GM19395 (cell line): ENCODE data around the gene NKIRAS2.

Experiments
- ATAC-seq: cut with Tn5 transposase; IDR thresholded peaks from one replicate; pipeline ENCODE4 v1.9.1; 2021; ENCODE audit warnings: mild to moderate bottlenecking, moderate library complexity; ENCODE audit not compliant: unreplicated experiment

Gene NKIRAS2

GRCh38 chr17:42025936-42026335 is 6.0 kb downstream of the NKIRAS2 start:
- ATAC-seq, result no peak

- no peak for ATAC-seq
These were observed 7.1 kb downstream of the NKIRAS2 start for GRCh38 chr17:42026857-42027589.

DNA sequence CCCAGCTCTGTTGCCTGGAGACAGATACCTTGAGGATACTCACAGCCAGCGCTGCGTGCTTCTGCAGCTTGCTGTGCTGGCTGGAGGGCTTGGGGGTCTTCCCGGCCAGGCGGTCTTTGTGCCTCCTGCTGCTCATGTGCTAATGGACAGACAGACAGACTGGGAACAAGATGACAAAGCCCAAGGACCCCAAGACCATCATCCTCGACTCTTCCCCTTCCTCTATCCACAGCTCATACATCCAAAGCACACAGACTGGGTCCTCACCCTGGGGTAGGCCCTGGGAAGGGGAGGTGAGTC is 7.7 kb downstream of the NKIRAS2 start:
- ATAC-seq, result no peak

- ATAC-seq, result no peak
These were observed 8.3 kb downstream of the NKIRAS2 start for GRCh38 chr17:42027961-42028790.

DNA sequence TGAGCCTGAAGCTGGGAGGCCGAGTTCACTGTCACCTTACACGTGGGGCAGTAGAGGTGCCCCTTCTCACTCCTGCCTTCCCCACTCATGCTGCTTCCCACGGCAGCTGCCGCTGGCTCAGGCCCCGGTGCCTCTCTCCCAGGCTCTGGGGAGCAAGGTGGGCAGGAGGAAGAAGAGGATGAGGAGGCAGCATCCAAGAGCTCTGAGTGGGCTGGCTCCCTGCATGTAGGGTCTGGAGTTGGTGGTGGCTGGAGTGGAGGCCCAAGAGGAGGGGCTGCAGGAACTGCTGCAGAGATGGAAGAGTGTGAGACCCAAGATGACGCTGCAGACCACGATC is 8.9 kb downstream of the NKIRAS2 start:
- no peak for ATAC-seq

DNA sequence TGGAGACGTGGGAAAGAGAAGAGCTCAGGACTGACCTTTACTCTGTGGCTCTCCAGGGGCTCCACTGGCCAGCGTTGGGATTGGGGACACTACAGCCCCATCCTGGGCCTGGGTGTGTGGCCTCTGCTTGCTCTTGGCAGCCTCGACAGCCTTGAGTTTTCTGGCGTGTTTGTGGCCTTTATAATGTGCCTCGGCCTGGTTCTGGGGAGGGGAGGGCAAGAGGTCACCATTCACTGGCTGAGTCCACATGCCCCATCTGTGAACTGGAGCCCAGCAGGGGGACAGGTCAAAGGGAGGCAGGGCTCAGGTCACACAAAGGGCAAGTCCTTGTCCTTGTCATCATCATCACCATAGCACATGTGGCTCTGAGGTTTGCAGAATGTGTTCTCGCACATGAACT is 11.7 kb downstream of the NKIRAS2 start:
- no peak for ATAC-seq

GRCh38 chr17:42034059-42034458 is 14.2 kb downstream of the NKIRAS2 start:
- ATAC-seq, result no peak

GRCh38 chr17:42038221-42038973 is 18.5 kb downstream of the NKIRAS2 start:
- no peak for ATAC-seq

GRCh38 chr17:42039794-42040763 is 20.2 kb downstream of the NKIRAS2 start:
- ATAC-seq, result no peak

DNA sequence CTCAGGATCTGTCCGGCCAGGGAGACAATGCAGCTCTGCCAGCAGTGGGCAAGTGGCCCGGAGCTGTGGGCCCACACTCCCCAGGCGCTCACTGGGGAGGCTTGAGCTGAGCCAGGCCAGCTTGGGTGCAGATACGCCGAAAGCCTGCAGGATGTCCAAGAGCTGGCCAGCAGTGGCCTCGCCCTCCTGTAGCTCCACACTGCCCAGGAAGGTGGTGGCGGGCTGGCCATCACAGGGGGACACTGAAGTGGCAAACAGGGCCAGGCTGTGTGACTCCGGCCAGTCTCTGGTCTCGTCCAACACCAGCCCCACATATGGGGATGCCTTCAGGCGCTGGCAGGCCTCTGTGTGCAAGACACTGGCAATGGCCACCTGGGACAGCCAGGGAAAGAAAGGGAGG is 20.9 kb downstream of the NKIRAS2 start:
- ATAC-seq, result no peak

DNA sequence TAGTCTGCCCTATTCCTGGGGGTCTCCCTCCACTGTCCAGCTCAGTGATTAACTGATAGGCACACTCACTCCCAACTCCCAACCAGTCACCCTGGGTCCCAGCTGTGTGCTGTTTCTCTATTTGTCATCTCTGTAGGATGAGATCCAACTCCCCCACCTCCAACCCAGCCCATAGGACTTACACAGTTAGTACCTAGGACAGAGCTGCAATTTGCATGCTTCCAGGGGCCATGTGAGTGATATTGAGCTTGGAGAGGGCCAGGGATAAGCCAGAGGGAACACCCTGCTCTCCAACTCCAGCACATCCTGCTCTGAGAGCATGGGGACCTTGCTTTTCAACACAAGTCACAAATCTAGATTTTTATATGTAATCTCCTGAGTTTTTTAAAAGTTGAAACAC is 21.7 kb downstream of the NKIRAS2 start:
- ATAC-seq, result no peak

- ATAC-seq, result no peak
These were observed 22.9 kb downstream of the NKIRAS2 start for GRCh38 chr17:42042598-42043319.

DNA sequence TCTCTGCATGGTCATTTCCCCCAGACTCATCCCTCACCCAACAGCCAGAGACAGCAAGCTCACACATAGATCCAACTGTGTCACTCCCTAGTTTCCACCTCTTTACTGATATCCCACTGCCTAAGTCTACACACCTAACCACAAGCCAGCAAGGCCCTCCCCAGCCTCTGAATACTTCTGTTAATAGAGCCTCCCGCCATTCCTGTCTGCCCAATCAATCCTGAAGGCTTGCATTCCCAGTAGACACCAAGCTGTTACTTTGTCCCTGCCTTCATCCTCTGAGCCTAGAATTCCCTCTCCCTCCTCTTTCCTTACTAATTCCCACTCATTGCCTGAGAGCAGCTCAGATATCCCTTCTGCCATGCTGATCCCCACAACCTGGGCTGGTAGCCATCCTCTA is 25.8 kb downstream of the NKIRAS2 start:
- no peak for ATAC-seq

GRCh38 chr17:42047343-42047742 is 27.5 kb downstream of the NKIRAS2 start:
- ATAC-seq, result no peak

DNA sequence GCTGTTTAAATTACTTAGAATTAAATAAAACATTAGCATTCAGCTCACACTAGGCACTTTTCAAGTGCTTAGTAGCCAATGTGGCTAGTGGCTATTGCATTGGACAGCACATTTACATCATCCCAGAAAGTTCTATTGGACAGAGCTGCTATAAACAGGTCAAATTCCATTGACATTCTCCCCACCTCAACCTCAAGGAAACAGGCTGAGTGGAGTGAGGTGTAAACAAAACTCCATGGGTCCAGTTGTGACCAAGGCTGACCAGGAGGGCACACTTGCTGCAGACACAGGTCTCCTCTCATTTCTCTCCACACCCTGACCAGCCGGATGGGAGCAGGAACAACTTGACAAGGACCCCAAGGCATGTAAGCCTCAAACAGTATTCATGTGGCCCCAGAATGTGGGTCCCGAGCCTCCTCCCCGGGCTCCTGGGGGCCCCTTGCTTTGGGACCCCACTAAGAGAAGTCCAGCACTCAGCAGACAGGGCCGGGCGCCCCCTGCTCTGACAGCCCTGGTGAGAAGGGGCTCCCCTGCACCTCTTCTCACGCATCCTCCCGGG is 30.0 kb downstream of the NKIRAS2 start:
- no peak for ATAC-seq

- no peak for ATAC-seq
These were observed 30.6 kb downstream of the NKIRAS2 start, which contains the start of gene C17orf113 for GRCh38 chr17:42050393-42051012. TSS of gene C17orf113 (minus strand) at chr17:42050601. CDS start at chr17:42043376, 7,225 bp downstream.

- no peak for ATAC-seq
These were observed 31.1 kb downstream of the NKIRAS2 start for GRCh38 chr17:42051013-42051400.

DNA sequence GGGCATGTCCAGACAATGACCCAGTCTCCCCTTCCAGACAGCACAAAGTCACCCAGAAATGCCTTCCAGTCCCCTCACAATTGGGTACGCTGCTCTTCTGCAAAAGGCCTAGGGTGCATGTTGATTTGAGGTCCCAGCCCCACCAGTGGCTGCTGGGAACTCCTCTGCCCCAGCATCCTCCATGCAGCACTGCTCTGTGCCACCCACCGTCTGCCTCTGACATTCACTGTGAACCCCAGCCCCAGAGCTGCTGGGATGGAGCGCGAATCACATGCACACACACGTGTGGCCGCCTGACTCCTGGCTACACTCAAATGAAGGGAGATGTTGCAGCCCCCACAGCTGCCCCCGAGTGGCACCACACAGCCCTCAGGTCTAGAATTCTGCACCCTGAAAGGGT is 31.8 kb downstream of the NKIRAS2 start:
- ATAC-seq, result no peak

DNA sequence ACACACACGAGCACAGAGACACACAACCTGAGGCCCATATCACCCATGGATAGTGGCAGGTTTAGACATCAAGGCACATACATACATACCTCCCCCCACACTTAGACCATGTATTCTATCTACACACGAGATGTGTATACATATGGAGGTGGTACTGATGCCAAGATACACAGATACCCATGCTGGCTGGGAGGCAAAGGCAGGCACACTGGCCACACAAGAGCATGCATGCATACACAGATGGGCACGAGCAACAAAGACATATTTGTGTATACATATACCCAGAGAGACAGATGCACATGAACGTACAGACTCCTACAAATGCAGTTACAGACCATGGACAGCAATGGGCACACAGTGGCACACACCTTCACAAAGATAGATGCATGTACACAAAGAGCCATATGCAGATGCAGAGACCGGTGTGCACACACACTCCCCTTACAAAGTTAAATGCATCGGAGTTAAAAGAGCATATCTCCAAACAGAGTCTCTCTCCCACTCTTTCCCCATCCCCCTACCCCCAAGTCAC is 32.5 kb downstream of the NKIRAS2 start:
- no peak for ATAC-seq
